ENCODE measurements around the gene ZSCAN31.

Gene ZSCAN31

DNA sequence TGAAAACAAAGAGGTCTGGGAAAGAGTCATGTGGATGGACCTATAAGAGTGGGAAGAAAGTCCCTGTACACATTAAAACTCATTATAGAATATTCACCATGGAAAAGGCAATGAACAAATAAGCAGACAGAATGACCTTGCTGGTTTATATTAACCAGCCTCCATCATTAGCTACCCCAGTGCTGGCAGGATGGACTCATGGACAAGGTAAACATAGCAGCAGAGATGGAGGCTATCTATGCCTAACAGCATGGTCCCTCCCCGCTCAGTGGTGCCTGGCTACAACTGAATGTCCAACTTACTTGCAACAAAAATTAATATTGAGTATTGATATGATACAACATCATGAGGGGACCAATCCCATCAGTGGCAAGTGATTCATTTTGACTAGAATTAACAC, 9.3 kb upstream of the ZSCAN31 start:
- H3K4me3 ChIP-seq (ENCODE audit: insufficient read depth in 1 of 2, low read depth in 1 of 2, low read length in 2 of 2), result no peak overlapping the region
- peaks cover 4% of the 10 kb centered on the region for H3K79me1 ChIP-seq (replicated peaks; ENCODE audit: low read length, poor library complexity, severe bottlenecking)
- H4K91ac ChIP-seq (ENCODE audit: low read length), result no peak overlapping the region
- H3K27me3 ChIP-seq (ENCODE audit: control insufficient read depth in 1 of 2, insufficient read depth in 1 of 2, low read length in 2 of 2), result peaks cover 21 to 27% of the 10 kb centered on the region in 2 experiments
- no peak overlapping the region for H3K27ac ChIP-seq (ENCODE audit: low read length, poor library complexity, severe bottlenecking)
- no peak overlapping the region for H3K4ac ChIP-seq (ENCODE audit: low read depth in 1 of 2, low read length in 2 of 2)
- no peak overlapping the region for H2BK120ac ChIP-seq (ENCODE audit: low read depth, low read length)
- H3K23ac ChIP-seq (ENCODE audit: low read length in 2 of 2), result no peak overlapping the region
- no peak overlapping the region for H3K14ac ChIP-seq (ENCODE audit: low read length in 2 of 2)
- no peak overlapping the region for H2BK5ac ChIP-seq (ENCODE audit: low read depth, low read length, poor library complexity, severe bottlenecking)
- no CpG with 5 or more reads among the region's 1 CpG for WGBS
- DNase-seq, result no peak
- H3K18ac ChIP-seq (ENCODE audit: low read depth in 1 of 2, low read length in 2 of 2), result no peak overlapping the region
- no peak overlapping the region for H2BK12ac ChIP-seq (ENCODE audit: low read length in 2 of 2)
- no peaks in the 10 kb centered on the region for H3K36me3 ChIP-seq (ENCODE audit: control insufficient read depth in 1 of 2, insufficient read depth in 2 of 2, low read depth in 1 of 2, low read length in 2 of 2)
- H4K8ac ChIP-seq (ENCODE audit: low read length), result no peak overlapping the region
- no peak overlapping the region for H2AFZ ChIP-seq (ENCODE audit: low read depth, low read length)
- H3K4me1 ChIP-seq (ENCODE audit: control insufficient read depth, insufficient read depth, low read depth, low read length), result no peaks in the 10 kb centered on the region
- no peak overlapping the region for H2BK15ac ChIP-seq (ENCODE audit: low read depth, poor library complexity, severe bottlenecking)
- H3K9me3 ChIP-seq (ENCODE audit: control insufficient read depth, low read length), result no peaks in the 10 kb centered on the region
- H2AK5ac ChIP-seq (ENCODE audit: low read length, severe bottlenecking), result no peak overlapping the region
- no peak overlapping the region for H3K4me2 ChIP-seq (ENCODE audit: low read length, poor library complexity, severe bottlenecking)
- H3K9ac ChIP-seq (ENCODE audit: low read length), result no peak overlapping the region

- Histone ChIP-seq H3K27ac (ENCODE audit: low read length, poor library complexity, severe bottlenecking) (no peak overlapping the region), H3K27me3 (ENCODE audit: control insufficient read depth in 1 of 2, insufficient read depth in 1 of 2, low read length in 2 of 2) (peaks cover 21 to 27% of the 10 kb centered on the region in 2 experiments), H3K14ac (ENCODE audit: low read length in 2 of 2) (no peak overlapping the region), H3K18ac (ENCODE audit: low read depth in 1 of 2, low read length in 2 of 2) (no peak overlapping the region), H3K9me3 (ENCODE audit: control insufficient read depth, low read length) (no peaks in the 10 kb centered on the region), H2AK5ac (ENCODE audit: low read length, severe bottlenecking) (no peak overlapping the region), H2BK15ac (ENCODE audit: low read depth, poor library complexity, severe bottlenecking) (no peak overlapping the region), H3K4me1 (ENCODE audit: control insufficient read depth, insufficient read depth, low read depth, low read length) (no peaks in the 10 kb centered on the region), H2AFZ (ENCODE audit: low read depth, low read length) (no peak overlapping the region), H3K4ac (ENCODE audit: low read depth in 1 of 2, low read length in 2 of 2) (no peak overlapping the region), H2BK12ac (ENCODE audit: low read length in 2 of 2) (no peak overlapping the region), H3K4me2 (ENCODE audit: low read length, poor library complexity, severe bottlenecking) (no peak overlapping the region), H3K36me3 (ENCODE audit: control insufficient read depth in 1 of 2, insufficient read depth in 2 of 2, low read depth in 1 of 2, low read length in 2 of 2) (no peaks in the 10 kb centered on the region), H3K9ac (ENCODE audit: low read length) (no peak overlapping the region), H4K91ac (ENCODE audit: low read length) (no peak overlapping the region), H4K8ac (ENCODE audit: low read length) (no peak overlapping the region), H3K4me3 (ENCODE audit: insufficient read depth in 1 of 2, low read depth in 1 of 2, low read length in 2 of 2) (no peak overlapping the region), H2BK5ac (ENCODE audit: low read depth, low read length, poor library complexity, severe bottlenecking) (no peak overlapping the region), H2BK120ac (ENCODE audit: low read depth, low read length) (no peak overlapping the region), H3K79me1 (replicated peaks; ENCODE audit: low read length, poor library complexity, severe bottlenecking) (no peaks in the 10 kb centered on the region), H3K23ac (ENCODE audit: low read length in 2 of 2) (no peak overlapping the region)
- WGBS, result no CpG with 5 or more reads among the region's 1 CpG
- no peak for DNase-seq
These were observed 8.1 kb upstream of the ZSCAN31 start for GRCh38 chr6:28343898-28344677.

- Histone ChIP-seq H4K8ac (ENCODE audit: low read length) (no peak overlapping the region), H3K14ac (ENCODE audit: low read length in 2 of 2) (no peak overlapping the region), H2BK12ac (ENCODE audit: low read length in 2 of 2) (no peak overlapping the region), H3K27ac (ENCODE audit: low read length, poor library complexity, severe bottlenecking) (no peak overlapping the region), H2AK5ac (ENCODE audit: low read length, severe bottlenecking) (no peak overlapping the region), H3K9ac (ENCODE audit: low read length) (no peak overlapping the region), H3K23ac (ENCODE audit: low read length in 2 of 2) (no peak overlapping the region), H3K4me3 (ENCODE audit: insufficient read depth in 1 of 2, low read depth in 1 of 2, low read length in 2 of 2) (no peak overlapping the region), H4K91ac (ENCODE audit: low read length) (no peak overlapping the region), H3K79me1 (replicated peaks; ENCODE audit: low read length, poor library complexity, severe bottlenecking) (peaks cover 2% of the 10 kb centered on the region), H2AFZ (ENCODE audit: low read depth, low read length) (no peak overlapping the region), H3K4me2 (ENCODE audit: low read length, poor library complexity, severe bottlenecking) (no peak overlapping the region), H3K36me3 (ENCODE audit: control insufficient read depth in 1 of 2, insufficient read depth in 2 of 2, low read depth in 1 of 2, low read length in 2 of 2) (no peaks in the 10 kb centered on the region), H2BK5ac (ENCODE audit: low read depth, low read length, poor library complexity, severe bottlenecking) (no peak overlapping the region), H2BK120ac (ENCODE audit: low read depth, low read length) (no peak overlapping the region), H3K27me3 (ENCODE audit: control insufficient read depth in 1 of 2, insufficient read depth in 1 of 2, low read length in 2 of 2) (peaks cover 5% of the 10 kb centered on the region in 2 experiments), H3K4ac (ENCODE audit: low read depth in 1 of 2, low read length in 2 of 2) (no peak overlapping the region), H3K4me1 (ENCODE audit: control insufficient read depth, insufficient read depth, low read depth, low read length) (no peaks in the 10 kb centered on the region), H2BK15ac (ENCODE audit: low read depth, poor library complexity, severe bottlenecking) (no peak overlapping the region), H3K9me3 (ENCODE audit: control insufficient read depth, low read length) (no peaks in the 10 kb centered on the region), H3K18ac (ENCODE audit: low read depth in 1 of 2, low read length in 2 of 2) (no peak overlapping the region)
- DNase-seq, result no peak
- no CpG with 5 or more reads among the region's 1 CpG for WGBS
These were observed 4.6 kb upstream of the ZSCAN31 start for GRCh38 chr6:28340310-28341095.

- Histone ChIP-seq H2BK12ac (ENCODE audit: low read length in 2 of 2) (no peak overlapping the region), H3K27me3 (ENCODE audit: control insufficient read depth in 1 of 2, insufficient read depth in 1 of 2, low read length in 2 of 2) (no peaks in the 10 kb centered on the region), H2BK15ac (ENCODE audit: low read depth, poor library complexity, severe bottlenecking) (no peak overlapping the region), H2BK5ac (ENCODE audit: low read depth, low read length, poor library complexity, severe bottlenecking) (no peak overlapping the region), H2AFZ (ENCODE audit: low read depth, low read length) (no peak overlapping the region), H3K79me1 (replicated peaks; ENCODE audit: low read length, poor library complexity, severe bottlenecking) (peaks cover 2% of the 10 kb centered on the region), H4K91ac (ENCODE audit: low read length) (no peak overlapping the region), H3K9ac (ENCODE audit: low read length) (peak overlapping the region; percentile 94), H3K4me3 (ENCODE audit: insufficient read depth in 1 of 2, low read depth in 1 of 2, low read length in 2 of 2) (peak overlapping the region in 1 of 2 experiments; percentile 92), H3K4me2 (ENCODE audit: low read length, poor library complexity, severe bottlenecking) (no peak overlapping the region), H2AK5ac (ENCODE audit: low read length, severe bottlenecking) (no peak overlapping the region), H4K8ac (ENCODE audit: low read length) (no peak overlapping the region), H2BK120ac (ENCODE audit: low read depth, low read length) (no peak overlapping the region), H3K36me3 (ENCODE audit: control insufficient read depth in 1 of 2, insufficient read depth in 2 of 2, low read depth in 1 of 2, low read length in 2 of 2) (no peaks in the 10 kb centered on the region), H3K27ac (ENCODE audit: low read length, poor library complexity, severe bottlenecking) (no peak overlapping the region), H3K23ac (ENCODE audit: low read length in 2 of 2) (no peak overlapping the region), H3K4me1 (ENCODE audit: control insufficient read depth, insufficient read depth, low read depth, low read length) (peaks cover 3% of the 10 kb centered on the region), H3K14ac (ENCODE audit: low read length in 2 of 2) (no peak overlapping the region), H3K18ac (ENCODE audit: low read depth in 1 of 2, low read length in 2 of 2) (no peak overlapping the region), H3K4ac (ENCODE audit: low read depth in 1 of 2, low read length in 2 of 2) (no peak overlapping the region), H3K9me3 (ENCODE audit: control insufficient read depth, low read length) (no peaks in the 10 kb centered on the region)
- peak; percentile 6 for DNase-seq
These were observed 1.2 kb upstream of the ZSCAN31 start for GRCh38 chr6:28337121-28337520.

All from mesenchymal stem cell (in vitro differentiated cells and primary cell).